ENCODE results near the gene CTU2. TPM values are rescaled to one million over a fixed set of nuclear protein-coding genes. Genes with fewer than 3 reads are reported as not detected.

CTU2 gene
- total RNA-seq, 1 donor from 2014 or later, result 18.3 TPM

DNA sequence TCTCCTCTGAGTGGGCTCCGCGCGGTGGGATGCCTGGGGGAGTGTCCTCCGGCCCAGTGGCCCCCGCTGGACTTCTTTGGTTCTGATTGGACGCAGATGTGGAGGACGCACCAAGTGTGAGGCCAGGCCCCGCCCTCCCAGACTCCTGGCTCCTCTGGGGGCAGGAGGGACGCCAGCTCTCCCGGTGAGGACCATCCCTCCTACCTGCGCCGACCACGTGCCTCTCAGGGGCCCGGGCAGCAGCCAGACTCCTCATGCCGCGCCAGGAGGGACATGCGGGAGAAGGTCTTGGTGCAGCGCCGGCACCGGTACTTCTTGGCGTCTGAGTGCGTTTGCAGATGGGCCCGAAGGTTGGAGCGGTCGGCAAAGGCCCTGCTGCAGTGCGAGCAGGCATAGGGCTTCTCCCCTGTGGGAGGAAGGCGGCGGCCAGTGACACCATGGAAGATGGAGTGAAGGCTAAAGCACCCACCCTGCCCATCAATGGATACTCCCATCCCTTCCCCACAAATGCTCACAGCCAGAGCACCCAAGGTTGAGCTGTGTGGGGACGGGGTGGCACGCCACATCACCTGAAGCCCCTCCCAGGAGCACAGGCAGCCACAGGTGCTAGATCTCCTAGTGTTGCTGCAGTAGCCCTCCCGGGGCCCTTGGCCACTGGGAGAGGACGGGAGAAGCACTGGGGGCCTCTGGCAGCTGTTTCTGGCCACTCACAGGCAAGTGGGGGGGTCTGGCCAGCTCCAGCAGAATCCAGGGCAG, 27.9 kb upstream of the CTU2 start:
- Mint-ChIP-seq H3K27ac (ENCODE audit: unreplicated experiment) (no peak overlapping the region), H3K4me1 (ENCODE audit: low read depth, unreplicated experiment) (no peaks in the 10 kb centered on the region), H3K36me3 (ENCODE audit: low read depth, unreplicated experiment) (peaks cover 2% of the 10 kb centered on the region), H3K4me3 (ENCODE audit: unreplicated experiment) (no peak overlapping the region), H3K9me3 (ENCODE audit: unreplicated experiment) (no peaks in the 10 kb centered on the region), H3K27me3 (ENCODE audit: low read depth, unreplicated experiment) (no peaks in the 10 kb centered on the region)
- TF ChIP-seq CTCF (IDR thresholded peaks at IDR 0.05; ENCODE audit: insufficient read depth, low read depth, low read length) (no peak), EZH2 (IDR thresholded peaks at IDR 0.05; ENCODE audit: insufficient read depth, low read length) (no peak)
- Histone ChIP-seq H3K36me3 (ENCODE audit: insufficient read depth, low read length) (no peaks in the 10 kb centered on the region), H2AFZ (ENCODE audit: low read depth, low read length) (no peak overlapping the region), H3K4me1 (ENCODE audit: insufficient read depth, low read length) (no peaks in the 10 kb centered on the region), H3K4me2 (ENCODE audit: low read length) (no peak overlapping the region), H4K20me1 (ENCODE audit: insufficient read depth, low read length) (no peaks in the 10 kb centered on the region), H3K9me3 (ENCODE audit: insufficient read depth, low read depth, low read length) (no peaks in the 10 kb centered on the region), H3K79me2 (ENCODE audit: insufficient read depth, low read length) (no peaks in the 10 kb centered on the region), H3K4me3 (ENCODE audit: insufficient read depth, low read depth, low read length) (no peak overlapping the region), H3K27me3 (ENCODE audit: insufficient read depth, low read length) (peaks cover 5% of the 10 kb centered on the region), H3K27ac (ENCODE audit: low read depth, low read length) (no peak overlapping the region), H3K9ac (ENCODE audit: low read length) (no peak overlapping the region)
- DNase-seq (ENCODE audit: low read depth), result no peak
- FAIRE-seq, result no peak

DNA sequence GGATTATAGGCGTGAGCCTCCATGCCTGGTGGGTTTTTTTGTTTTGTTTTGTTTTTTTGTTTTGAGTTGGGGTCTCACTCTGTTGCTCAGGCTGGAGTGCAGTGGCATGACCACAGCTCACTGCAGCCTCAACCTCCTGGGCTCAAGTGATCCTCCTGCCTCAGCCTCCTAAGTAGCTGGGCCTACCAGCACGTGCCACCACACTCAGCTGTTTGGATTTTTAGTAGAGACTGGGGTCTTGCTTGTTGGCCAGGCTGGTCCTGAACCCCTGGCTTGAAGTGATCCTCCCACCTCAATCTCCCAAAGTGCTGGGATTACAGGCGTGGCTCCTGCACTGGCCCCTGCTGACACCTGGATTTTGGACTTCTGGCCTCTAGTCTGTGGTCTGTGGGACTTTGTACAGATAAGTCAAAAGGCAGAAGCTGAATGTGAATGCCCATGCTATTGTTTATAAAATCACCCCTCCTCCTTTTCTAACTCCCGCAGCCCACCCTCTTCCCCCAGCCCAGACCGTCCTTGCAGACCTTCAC, 25.7 kb upstream of the CTU2 start:
- peaks cover 14% of the 10 kb centered on the region for H3K27me3 Mint-ChIP-seq (ENCODE audit: low read depth, unreplicated experiment)
- no peak overlapping the region for H3K27ac ChIP-seq (ENCODE audit: low read depth, low read length)
- peaks cover 3% of the 10 kb centered on the region for H3K4me1 ChIP-seq (ENCODE audit: insufficient read depth, low read length)
- no peaks in the 10 kb centered on the region for H4K20me1 ChIP-seq (ENCODE audit: insufficient read depth, low read length)
- no peaks in the 10 kb centered on the region for H3K36me3 ChIP-seq (ENCODE audit: insufficient read depth, low read length)
- peaks cover 12% of the 10 kb centered on the region for H3K27me3 ChIP-seq (ENCODE audit: insufficient read depth, low read length)
- H3K27ac Mint-ChIP-seq (ENCODE audit: unreplicated experiment), result no peak overlapping the region
- H3K79me2 ChIP-seq (ENCODE audit: insufficient read depth, low read length), result no peaks in the 10 kb centered on the region
- no peak overlapping the region for H3K4me3 Mint-ChIP-seq (ENCODE audit: unreplicated experiment)
- H3K9me3 Mint-ChIP-seq (ENCODE audit: unreplicated experiment), result no peaks in the 10 kb centered on the region
- H3K4me2 ChIP-seq (ENCODE audit: low read length), result no peak overlapping the region
- FAIRE-seq (no peak), DNase-seq (ENCODE audit: low read depth) (no peak)
- no peak for TF ChIP-seq CTCF (IDR thresholded peaks at IDR 0.05; ENCODE audit: insufficient read depth, low read depth, low read length)
- no peak for TF ChIP-seq EZH2 (IDR thresholded peaks at IDR 0.05; ENCODE audit: insufficient read depth, low read length)
- H3K4me1 Mint-ChIP-seq (ENCODE audit: low read depth, unreplicated experiment), result no peaks in the 10 kb centered on the region
- H3K9me3 ChIP-seq (ENCODE audit: insufficient read depth, low read depth, low read length), result no peaks in the 10 kb centered on the region
- H3K36me3 Mint-ChIP-seq (ENCODE audit: low read depth, unreplicated experiment), result no peaks in the 10 kb centered on the region
- H3K9ac ChIP-seq (ENCODE audit: low read length), result no peak overlapping the region
- H2AFZ ChIP-seq (ENCODE audit: low read depth, low read length), result no peak overlapping the region
- H3K4me3 ChIP-seq (ENCODE audit: insufficient read depth, low read depth, low read length), result no peak overlapping the region

Measured in astrocyte (in vitro differentiated cells and primary cell).